Keratinocyte (primary cell): ENCODE measurements around the gene TNFSF11.

ENCODE experiments used
- EZH2 ChIP-seq: IDR thresholded peaks from one replicate; pipeline ENCODE4 v1.6.1; 2012; ENCODE audit warnings: inconsistent platforms, mild to moderate bottlenecking, low read length, moderate library complexity
- TF ChIP-seq, protein P1 (sequence below), 3 experiments: IDR thresholded peaks in 1 of 3; conservative IDR thresholded peaks in 1 of 3; optimal IDR thresholded peaks in 1 of 3; 2 replicates in 2 of 3; 3 replicates in 1 of 3; pipeline versions ENCODE3 to v1.5.1; 2011; ENCODE audit warnings: low read length in 3 of 3, mild to moderate bottlenecking in 3 of 3, moderate library complexity in 2 of 3, control low read depth in 1 of 3, inconsistent platforms in 1 of 3; ENCODE audit not compliant: insufficient read depth in 2 of 3; ENCODE audit errors: extremely low read depth in 1 of 3

DNA sequence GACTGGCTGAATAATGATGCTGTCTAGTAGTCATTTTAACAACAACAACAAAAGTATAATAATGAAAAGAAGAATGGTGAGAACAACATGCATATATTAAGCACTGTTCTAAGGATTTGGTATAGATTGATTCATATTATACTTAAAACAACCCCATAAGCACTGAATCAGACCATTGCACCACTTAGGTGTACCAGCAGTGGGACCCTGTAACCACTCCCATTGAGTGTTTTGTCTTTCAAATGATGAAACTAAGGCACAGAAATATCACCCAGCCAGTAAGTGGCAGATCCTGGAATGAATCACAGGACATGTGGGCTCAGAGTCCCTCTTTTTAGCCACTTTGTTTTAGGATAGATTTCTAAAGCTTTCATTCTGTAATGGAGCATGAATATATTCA lies 14.9 kb upstream of the TNFSF11 start:
- TF ChIP-seq, protein P1, sequence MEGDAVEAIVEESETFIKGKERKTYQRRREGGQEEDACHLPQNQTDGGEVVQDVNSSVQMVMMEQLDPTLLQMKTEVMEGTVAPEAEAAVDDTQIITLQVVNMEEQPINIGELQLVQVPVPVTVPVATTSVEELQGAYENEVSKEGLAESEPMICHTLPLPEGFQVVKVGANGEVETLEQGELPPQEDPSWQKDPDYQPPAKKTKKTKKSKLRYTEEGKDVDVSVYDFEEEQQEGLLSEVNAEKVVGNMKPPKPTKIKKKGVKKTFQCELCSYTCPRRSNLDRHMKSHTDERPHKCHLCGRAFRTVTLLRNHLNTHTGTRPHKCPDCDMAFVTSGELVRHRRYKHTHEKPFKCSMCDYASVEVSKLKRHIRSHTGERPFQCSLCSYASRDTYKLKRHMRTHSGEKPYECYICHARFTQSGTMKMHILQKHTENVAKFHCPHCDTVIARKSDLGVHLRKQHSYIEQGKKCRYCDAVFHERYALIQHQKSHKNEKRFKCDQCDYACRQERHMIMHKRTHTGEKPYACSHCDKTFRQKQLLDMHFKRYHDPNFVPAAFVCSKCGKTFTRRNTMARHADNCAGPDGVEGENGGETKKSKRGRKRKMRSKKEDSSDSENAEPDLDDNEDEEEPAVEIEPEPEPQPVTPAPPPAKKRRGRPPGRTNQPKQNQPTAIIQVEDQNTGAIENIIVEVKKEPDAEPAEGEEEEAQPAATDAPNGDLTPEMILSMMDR (optimal IDR thresholded peaks at IDR 0.05 in 1 of 3, IDR thresholded peaks at IDR 0.05 in 1 of 3, conservative IDR thresholded peaks at IDR 0.05 in 1 of 3; ENCODE audit: extremely low read depth in 1 of 3, insufficient read depth in 2 of 3, low read length in 3 of 3): no peak
- no peak for TF ChIP-seq EZH2
